ENCODE data around the gene PRKCZ. TPM values are rescaled to one million over a fixed set of nuclear protein-coding genes. Genes with fewer than 3 reads are reported as not detected.

Gene PRKCZ
- polyA plus RNA-seq, 3 donors = 0.74 to 1.9 (median 1.4) TPM

GRCh38 chr1:2215329-2215728 is 165.1 kb downstream of the PRKCZ start:
- H3K9ac ChIP-seq (ENCODE audit: insufficient read depth, low read length, poor library complexity, severe bottlenecking) = no peak overlapping the region
- Mint-ChIP-seq H3K9me3 (peaks cover 0 to 4% (median 2%) of the 10 kb centered on the region in 7 donors), H3K27me3 (ENCODE audit: low read depth in 3 of 3) (peaks cover 7 to 20% (median 11%) of the 10 kb centered on the region in 3 donors), H3K4me3 (no peak overlapping the region), H3K27ac (peak overlapping the region in 1 of 7 donors; percentile 40), H3K36me3 (no peaks in the 10 kb centered on the region), H3K4me1 (peaks cover 16% of the 10 kb centered on the region)
- no peak overlapping the region for H2AFZ ChIP-seq (ENCODE audit: insufficient read depth, low read depth, low read length, poor library complexity, severe bottlenecking)
- no peak overlapping the region for H3K27ac ChIP-seq (ENCODE audit: low read depth in 1 of 2, low read length in 2 of 2)
- no peak overlapping the region for H3K4me2 ChIP-seq (replicated peaks; ENCODE audit: extremely low read depth, low read length, poor library complexity, severe bottlenecking)
- peaks cover 17 to 22% of the 10 kb centered on the region in 2 donors for H3K4me1 ChIP-seq (ENCODE audit: control insufficient read depth in 1 of 2, insufficient read depth in 2 of 2, low read length in 2 of 2)
- no peaks in the 10 kb centered on the region for H3K36me3 ChIP-seq (replicated peaks in 1 of 2; ENCODE audit: control insufficient read depth in 1 of 2, insufficient read depth in 2 of 2, low read length in 2 of 2)
- 94% methylated on average over 11 of the region's 14 CpGs for WGBS (ENCODE audit: insufficient coverage)
- DNase-seq = no peak
- H4K20me1 ChIP-seq (ENCODE audit: insufficient read depth, low read length) = no peaks in the 10 kb centered on the region
- H3K4me3 ChIP-seq (replicated peaks in 1 of 3; ENCODE audit: low read depth in 2 of 3, low read length in 3 of 3) = no peak overlapping the region
- H3K27me3 ChIP-seq (ENCODE audit: control insufficient read depth in 2 of 2, insufficient read depth in 2 of 2, low read length in 2 of 2) = peaks cover 0 to 9% of the 10 kb centered on the region in 2 donors
- intact Hi-C loops (cut with micrococcal nuclease) = no loop called here
- no peaks in the 10 kb centered on the region for H3K9me3 ChIP-seq (replicated peaks in 1 of 2; ENCODE audit: control insufficient read depth in 1 of 2, insufficient read depth in 1 of 2, low read length in 2 of 2)
- no peak for TF ChIP-seq CTCF (IDR thresholded peaks at IDR 0.05)
- H3K79me2 ChIP-seq (ENCODE audit: insufficient read depth, low read length) = no peaks in the 10 kb centered on the region

- no peak for TF ChIP-seq CTCF (IDR thresholded peaks at IDR 0.05)
- H3K4me3 ChIP-seq (replicated peaks in 1 of 3; ENCODE audit: low read depth in 2 of 3, low read length in 3 of 3) = no peak overlapping the region
- peaks cover 0 to 7% of the 10 kb centered on the region in 2 donors for H3K27me3 ChIP-seq (ENCODE audit: control insufficient read depth in 2 of 2, insufficient read depth in 2 of 2, low read length in 2 of 2)
- no peak overlapping the region for H2AFZ ChIP-seq (ENCODE audit: insufficient read depth, low read depth, low read length, poor library complexity, severe bottlenecking)
- DNase-seq = no peak
- Mint-ChIP-seq H3K27me3 (ENCODE audit: low read depth in 3 of 3) (peaks cover 4 to 21% (median 11%) of the 10 kb centered on the region in 3 donors), H3K4me1 (peaks cover 16% of the 10 kb centered on the region), H3K36me3 (no peaks in the 10 kb centered on the region), H3K4me3 (no peak overlapping the region), H3K27ac (no peak overlapping the region), H3K9me3 (peaks cover 0 to 4% (median 2%) of the 10 kb centered on the region in 7 donors)
- H3K9ac ChIP-seq (ENCODE audit: insufficient read depth, low read length, poor library complexity, severe bottlenecking) = no peak overlapping the region
- H3K4me2 ChIP-seq (replicated peaks; ENCODE audit: extremely low read depth, low read length, poor library complexity, severe bottlenecking) = no peak overlapping the region
- intact Hi-C loops (cut with micrococcal nuclease) = no loop called here
- peaks cover 17 to 22% of the 10 kb centered on the region in 2 donors for H3K4me1 ChIP-seq (ENCODE audit: control insufficient read depth in 1 of 2, insufficient read depth in 2 of 2, low read length in 2 of 2)
- H3K79me2 ChIP-seq (ENCODE audit: insufficient read depth, low read length) = no peaks in the 10 kb centered on the region
- no peak overlapping the region for H3K27ac ChIP-seq (ENCODE audit: low read depth in 1 of 2, low read length in 2 of 2)
- 97% methylated on average over 24 of the region's 25 CpGs for WGBS (ENCODE audit: insufficient coverage)
- H4K20me1 ChIP-seq (ENCODE audit: insufficient read depth, low read length) = no peaks in the 10 kb centered on the region
- no peaks in the 10 kb centered on the region for H3K9me3 ChIP-seq (replicated peaks in 1 of 2; ENCODE audit: control insufficient read depth in 1 of 2, insufficient read depth in 1 of 2, low read length in 2 of 2)
- H3K36me3 ChIP-seq (replicated peaks in 1 of 2; ENCODE audit: control insufficient read depth in 1 of 2, insufficient read depth in 2 of 2, low read length in 2 of 2) = no peaks in the 10 kb centered on the region
Observed at GRCh38 chr1:2215909-2216766, 165.9 kb downstream of the PRKCZ start.
